Esophagus muscularis mucosa (tissue), 4 donors: ENCODE results near the gene TUB. TPM values are rescaled to one million over a fixed set of nuclear protein-coding genes. Genes with fewer than 3 reads are reported as not detected.

Experiments used
- DNase-seq: peaks from one replicate; pipeline ENCODE4 v3.0.0-alpha.2; 2017; ENCODE audit errors: extremely low spot score
- H3K27ac ChIP-seq, 4 donors: fragments of 200-600 bp; sonication (generic); replicated peaks in 1 of 4; 1 replicate in 3 of 4; 2 replicates in 1 of 4; pipeline ENCODE4 v1.5.1; 2016 to 2019; ENCODE audit warnings: mild to moderate bottlenecking in 1 of 4
- H3K27me3 ChIP-seq, 4 donors: fragments of 200-600 bp; sonication (generic); one replicate each; pipeline versions ENCODE4 v1.5.1 to v1.6.0; 2016 to 2019
- H3K36me3 ChIP-seq, 4 donors: fragments of 200-600 bp; sonication (generic); one replicate each; pipeline ENCODE4 v1.5.1; 2016 to 2019
- H3K4me1 ChIP-seq, 4 donors: fragments of 200-600 bp; sonication (generic); one replicate each; pipeline ENCODE4 v1.5.1; 2016 to 2019
- H3K4me3 ChIP-seq, 4 donors: fragments of 200-600 bp; sonication (generic); 1 replicate in 2 of 4; 2 replicates in 2 of 4; pipeline ENCODE4 v1.5.1; 2016 to 2019; ENCODE audit warnings: mild to moderate bottlenecking in 4 of 4, moderate library complexity in 1 of 4
- H3K9me3 ChIP-seq, 4 donors: fragments of 200-600 bp; sonication (generic); 1 replicate in 3 of 4; 2 replicates in 1 of 4; pipeline ENCODE4 v1.5.1; 2016 to 2019
- EP300 ChIP-seq: sonication (generic); formaldehyde crosslinking; IDR thresholded peaks from one replicate; pipeline ENCODE4 v1.6.1; 2017; ENCODE audit warnings: antibody characterized with exemption
- POLR2A ChIP-seq: fragments of 450-650 bp; IDR thresholded peaks from one replicate; pipeline ENCODE4 v1.6.1; 2017; ENCODE audit warnings: antibody characterized with exemption, moderate library complexity, mild to moderate bottlenecking, low read depth
- POLR2AphosphoS5 ChIP-seq, 2 donors: sonication (generic); formaldehyde crosslinking; IDR thresholded peaks; one replicate each; pipeline ENCODE4 v1.6.1; 2017; ENCODE audit warnings: antibody characterized with exemption in 2 of 2
- WGBS: methylation state at CpG from one replicate; pipeline ENCODE4 v1.1.5; 2018; 5-methylcytosine and 5-hydroxymethylcytosine counted together
- intact Hi-C: fragments of 100-400 bp; cut with DNase I; formaldehyde crosslinking; loops from one replicate; pipeline ENCODE4 v1.15.1; 2023
- total RNA-seq, 4 donors: library from RNA; depleted of rRNA; stranded (reverse); fragments of >200 nt; gene quantifications; one replicate each; pipeline versions ENCODE4 v1.1.0 to v1.2.1, GENCODE V29; 2016
- TF ChIP-seq, protein P1 (sequence below), 3 experiments: fragments of 200-600 bp in 2 of 3; fragments of 450-650 bp in 1 of 3; sonication (generic) in 2 of 3; IDR thresholded peaks; one replicate each; pipeline ENCODE4 v1.5.1; 2017 to 2019; ENCODE audit warnings: antibody characterized with exemption in 3 of 3, mild to moderate bottlenecking in 2 of 3, moderate library complexity in 1 of 3

TUB gene
- total RNA-seq, 4 donors from 2014 or later = 8.3 to 18.3 (median 12.1) TPM

DNA sequence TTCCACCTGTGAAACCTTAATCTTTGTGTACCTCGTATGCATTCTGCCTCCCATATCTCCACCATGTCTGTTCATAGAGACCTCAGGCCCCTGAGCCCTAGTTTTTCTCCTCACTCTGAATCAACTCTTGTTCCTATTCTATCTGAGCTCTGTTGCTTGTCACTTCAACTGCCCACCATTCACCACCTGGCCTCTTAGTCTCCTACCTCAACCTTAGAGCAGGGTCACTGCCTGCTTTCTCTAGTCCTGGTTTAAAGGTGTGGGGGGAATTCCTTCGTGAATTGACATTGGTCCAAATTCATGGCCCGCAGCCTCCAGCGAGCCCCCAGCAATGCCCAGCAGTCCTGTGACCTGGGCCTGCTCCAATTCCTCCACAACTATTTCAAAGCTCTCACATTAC lies 39.4 kb upstream of the TUB start:
- DNase-seq = no peak
- Histone ChIP-seq H3K27me3 (no peaks in the 10 kb centered on the region), H3K4me3 (no peak overlapping the region), H3K27ac (no peak overlapping the region), H3K36me3 (no peaks in the 10 kb centered on the region), H3K9me3 (no peaks in the 10 kb centered on the region), H3K4me1 (no peaks in the 10 kb centered on the region)
- WGBS = 98% methylated on average over 4 of the region's 4 CpGs
- TF ChIP-seq POLR2A (no peak), EP300 (no peak), POLR2AphosphoS5 (IDR thresholded peaks at IDR 0.05) (no peak)
- TF ChIP-seq, protein P1, sequence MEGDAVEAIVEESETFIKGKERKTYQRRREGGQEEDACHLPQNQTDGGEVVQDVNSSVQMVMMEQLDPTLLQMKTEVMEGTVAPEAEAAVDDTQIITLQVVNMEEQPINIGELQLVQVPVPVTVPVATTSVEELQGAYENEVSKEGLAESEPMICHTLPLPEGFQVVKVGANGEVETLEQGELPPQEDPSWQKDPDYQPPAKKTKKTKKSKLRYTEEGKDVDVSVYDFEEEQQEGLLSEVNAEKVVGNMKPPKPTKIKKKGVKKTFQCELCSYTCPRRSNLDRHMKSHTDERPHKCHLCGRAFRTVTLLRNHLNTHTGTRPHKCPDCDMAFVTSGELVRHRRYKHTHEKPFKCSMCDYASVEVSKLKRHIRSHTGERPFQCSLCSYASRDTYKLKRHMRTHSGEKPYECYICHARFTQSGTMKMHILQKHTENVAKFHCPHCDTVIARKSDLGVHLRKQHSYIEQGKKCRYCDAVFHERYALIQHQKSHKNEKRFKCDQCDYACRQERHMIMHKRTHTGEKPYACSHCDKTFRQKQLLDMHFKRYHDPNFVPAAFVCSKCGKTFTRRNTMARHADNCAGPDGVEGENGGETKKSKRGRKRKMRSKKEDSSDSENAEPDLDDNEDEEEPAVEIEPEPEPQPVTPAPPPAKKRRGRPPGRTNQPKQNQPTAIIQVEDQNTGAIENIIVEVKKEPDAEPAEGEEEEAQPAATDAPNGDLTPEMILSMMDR (IDR thresholded peaks at IDR 0.05) = no peak
- intact Hi-C loops = no loop called here

DNA sequence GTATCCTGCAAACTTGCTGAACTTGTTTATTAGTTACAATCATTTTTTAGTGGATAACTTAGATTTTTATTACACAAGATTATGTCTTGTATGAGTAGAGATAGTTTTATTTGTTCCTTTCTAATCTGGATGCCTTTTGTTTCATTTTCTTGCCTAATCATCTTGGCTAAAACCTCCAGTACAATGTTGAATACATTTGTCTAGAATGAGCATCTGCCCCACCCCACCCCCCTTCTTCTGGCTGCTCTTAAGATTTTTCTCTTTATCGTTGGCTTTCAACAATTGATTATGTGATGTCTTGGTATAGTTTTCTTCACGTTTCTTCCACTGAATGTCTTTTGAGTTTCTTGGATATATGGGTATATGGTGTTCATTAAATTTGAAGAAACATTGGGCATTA lies 37.3 kb upstream of the TUB start:
- 63% methylated on average over 2 of the region's 2 CpGs for WGBS
- Histone ChIP-seq H3K9me3 (no peaks in the 10 kb centered on the region), H3K27me3 (no peaks in the 10 kb centered on the region), H3K4me3 (no peak overlapping the region), H3K27ac (no peak overlapping the region), H3K4me1 (no peaks in the 10 kb centered on the region), H3K36me3 (no peaks in the 10 kb centered on the region)
- DNase-seq = no peak
- TF ChIP-seq, protein P1 (IDR thresholded peaks at IDR 0.05) = no peak
- TF ChIP-seq EP300 (no peak), POLR2A (no peak), POLR2AphosphoS5 (IDR thresholded peaks at IDR 0.05) (no peak)
- intact Hi-C loops = no loop called here

DNA sequence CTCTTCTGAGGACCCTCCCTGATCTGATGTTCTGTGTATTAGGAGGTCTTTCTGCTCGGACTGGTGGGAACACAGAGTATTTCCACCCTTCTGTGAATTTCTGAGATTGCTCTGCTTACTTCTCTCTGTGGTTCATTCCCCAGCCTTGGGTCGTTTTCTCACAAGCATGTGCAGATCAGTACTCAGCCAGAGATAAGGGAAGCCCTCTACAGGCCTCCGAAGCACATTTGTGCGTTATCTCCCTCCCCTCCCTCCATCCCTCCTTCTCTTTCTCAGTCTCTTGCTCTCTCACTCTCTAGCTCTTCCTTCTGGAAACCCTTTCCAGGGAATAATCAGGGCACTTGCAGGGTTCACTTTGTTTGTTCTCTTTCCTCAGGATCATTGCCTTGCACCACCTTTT lies 35.2 kb upstream of the TUB start:
- 80% methylated on average over 4 of the region's 4 CpGs for WGBS
- Histone ChIP-seq H3K36me3 (no peaks in the 10 kb centered on the region), H3K27ac (no peak overlapping the region), H3K4me1 (no peaks in the 10 kb centered on the region), H3K4me3 (no peak overlapping the region), H3K27me3 (no peaks in the 10 kb centered on the region), H3K9me3 (no peaks in the 10 kb centered on the region)
- no peak for DNase-seq
- no peak for TF ChIP-seq POLR2AphosphoS5 (IDR thresholded peaks at IDR 0.05)
- TF ChIP-seq EP300 = no peak
- TF ChIP-seq, protein P1 (IDR thresholded peaks at IDR 0.05) = no peak
- no peak for TF ChIP-seq POLR2A
- intact Hi-C loops = no loop called here

DNA sequence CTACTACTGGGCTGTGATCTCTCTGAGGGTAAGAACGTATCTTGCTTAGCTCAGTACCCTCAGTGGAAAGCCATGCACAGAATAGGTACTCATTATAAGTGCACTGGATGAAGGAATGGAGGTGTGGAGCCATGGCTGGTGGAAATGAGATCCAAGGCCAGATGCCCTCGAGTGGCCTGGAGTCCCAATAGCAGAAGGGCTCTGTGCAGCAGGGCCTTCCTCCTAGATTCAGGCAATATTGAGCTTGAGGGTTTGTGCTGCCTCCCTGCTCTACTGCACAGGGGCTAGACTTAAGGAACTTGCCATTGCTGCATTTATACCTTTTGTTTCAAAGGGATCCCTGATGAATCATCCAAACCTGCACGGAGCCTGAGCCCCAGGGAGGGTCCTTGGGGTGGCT lies 33.6 kb upstream of the TUB start:
- no peak for TF ChIP-seq EP300
- no peak for TF ChIP-seq POLR2A
- TF ChIP-seq, protein P1 (IDR thresholded peaks at IDR 0.05) = no peak
- TF ChIP-seq POLR2AphosphoS5 (IDR thresholded peaks at IDR 0.05) = no peak
- no peak overlapping the region for H3K4me3 ChIP-seq
- no peak overlapping the region for H3K27ac ChIP-seq
- no peak for DNase-seq
- intact Hi-C loops = no loop called here
- H3K9me3 ChIP-seq = no peaks in the 10 kb centered on the region
- H3K36me3 ChIP-seq = no peaks in the 10 kb centered on the region
- H3K27me3 ChIP-seq = no peaks in the 10 kb centered on the region
- H3K4me1 ChIP-seq = no peaks in the 10 kb centered on the region
- 76% methylated on average over 3 of the region's 3 CpGs for WGBS

- intact Hi-C loops = no loop called here
Measured at GRCh38 chr11:8049084-8049483, 31.9 kb upstream of the TUB start.

More at GRCh38 chr11:8049084-8049483, 31.9 kb upstream of the TUB start:
- Histone ChIP-seq H3K4me3 (no peak overlapping the region), H3K4me1 (no peaks in the 10 kb centered on the region), H3K27me3 (no peaks in the 10 kb centered on the region), H3K9me3 (no peaks in the 10 kb centered on the region), H3K27ac (no peak overlapping the region), H3K36me3 (no peaks in the 10 kb centered on the region)
- 92% methylated on average over 3 of the region's 3 CpGs for WGBS
- DNase-seq = no peak
- TF ChIP-seq, protein P1 (IDR thresholded peaks at IDR 0.05) = no peak
- TF ChIP-seq POLR2A = no peak
